HG02571 (cell line): ENCODE results near the gene OXNAD1.

Experiments
- ATAC-seq: cut with Tn5 transposase; IDR thresholded peaks from one replicate; pipeline ENCODE4 v1.9.1; 2021; ENCODE audit warnings: mild to moderate bottlenecking, moderate library complexity; ENCODE audit not compliant: unreplicated experiment

Gene OXNAD1

GRCh38 chr3:16273867-16274266 is 8.9 kb downstream of the OXNAD1 start:
- ATAC-seq = no peak

GRCh38 chr3:16277471-16277870 is 12.5 kb downstream of the OXNAD1 start:
- no peak for ATAC-seq

DNA sequence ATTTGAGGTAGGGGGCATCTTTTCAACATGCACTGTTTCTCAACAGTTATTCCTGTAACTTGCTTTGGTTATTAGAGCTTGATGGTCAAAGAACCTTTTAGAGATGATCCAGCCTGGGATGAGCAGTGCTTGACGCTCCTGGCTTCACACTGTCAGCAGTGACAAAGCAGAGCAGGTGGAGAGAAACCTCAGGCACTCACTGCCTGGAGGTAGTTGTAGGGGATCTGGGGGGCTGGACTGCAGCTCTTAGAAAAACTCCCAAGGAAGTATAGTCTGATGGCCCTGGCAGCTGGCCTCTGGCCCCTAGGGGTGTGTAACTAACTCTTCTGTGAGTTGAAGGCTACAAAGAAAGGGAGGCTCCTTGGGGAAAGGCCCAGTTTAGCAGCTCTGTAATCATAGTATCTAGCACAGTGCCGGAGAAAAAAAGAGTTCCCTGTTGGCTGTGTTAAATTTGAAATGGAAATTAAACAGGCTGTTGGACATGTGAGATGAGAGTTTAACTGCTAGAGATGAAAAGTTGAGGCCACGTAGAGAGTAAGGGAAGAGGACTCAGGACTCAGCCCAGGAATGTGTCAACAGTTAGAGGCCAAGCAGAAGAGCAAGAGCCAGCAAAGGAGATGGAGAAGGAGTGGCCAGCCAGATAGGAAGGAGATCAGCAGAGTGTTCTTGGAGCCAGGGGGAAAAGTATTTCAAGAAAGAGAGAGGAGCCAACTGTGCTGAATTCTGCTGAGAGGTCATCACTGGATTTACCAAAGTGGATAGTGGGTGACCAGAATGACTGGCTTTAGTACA is 14.2 kb downstream of the OXNAD1 start:
- no peak for ATAC-seq

DNA sequence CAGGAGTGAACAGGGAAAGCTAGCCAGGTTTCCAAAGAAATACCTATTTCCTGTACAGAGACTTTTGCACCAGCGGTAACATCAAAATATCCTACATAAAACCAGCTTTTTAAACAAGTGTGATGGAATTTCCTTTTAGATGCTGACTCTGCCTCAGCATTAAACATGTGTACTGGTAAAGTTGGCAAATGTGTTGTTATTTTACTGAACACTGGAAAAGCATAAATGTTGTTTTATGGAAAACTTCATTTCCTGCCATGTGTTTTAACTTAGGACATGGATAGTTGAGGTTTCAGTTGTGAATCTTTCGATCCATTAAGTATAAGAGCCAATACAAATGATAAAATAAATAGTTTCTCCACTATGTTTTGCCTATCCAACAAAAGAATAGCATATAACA is 15.7 kb downstream of the OXNAD1 start:
- ATAC-seq = no peak

GRCh38 chr3:16284633-16285032 is 19.6 kb downstream of the OXNAD1 start:
- no peak for ATAC-seq

- ATAC-seq = peak; percentile 74
These were observed 21.1 kb downstream of the OXNAD1 start for GRCh38 chr3:16286161-16286560.

DNA sequence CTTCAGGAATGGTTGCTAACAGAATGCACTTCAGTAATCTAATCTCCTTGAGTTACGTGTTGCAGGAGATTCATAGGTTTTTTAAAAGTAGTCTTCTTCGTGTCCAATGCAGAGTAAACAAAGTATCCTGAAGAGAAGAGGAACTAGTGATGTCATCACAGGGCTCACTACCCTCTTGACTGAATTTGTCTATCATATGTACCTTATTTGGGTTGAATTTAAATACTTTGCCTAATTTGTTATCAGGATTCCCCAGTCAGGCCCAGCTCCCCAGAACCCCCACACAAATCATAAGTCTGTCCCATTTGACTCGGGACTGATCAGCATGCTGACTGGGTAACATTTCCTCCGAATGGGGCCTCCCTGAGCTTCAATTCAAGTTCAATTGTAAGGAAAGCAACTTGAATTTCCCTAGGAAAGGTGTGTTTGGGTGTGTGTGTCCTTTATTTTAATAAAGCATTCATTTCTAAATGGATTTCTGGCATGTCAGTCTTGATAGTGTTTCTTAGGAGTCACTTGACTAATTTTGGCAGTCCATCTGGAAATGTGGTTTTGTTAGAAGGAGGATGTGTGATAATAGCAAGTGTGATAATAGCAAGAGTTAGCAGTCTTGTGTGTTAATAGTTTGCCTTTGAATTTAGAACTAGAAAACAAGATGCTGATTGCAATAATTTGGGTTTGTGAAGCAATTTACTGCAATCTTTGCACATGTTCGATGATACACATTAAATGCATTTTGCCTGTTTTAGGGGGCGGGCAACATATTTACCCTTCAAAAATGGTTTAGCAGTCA is 21.9 kb downstream of the OXNAD1 start:
- no peak for ATAC-seq

DNA sequence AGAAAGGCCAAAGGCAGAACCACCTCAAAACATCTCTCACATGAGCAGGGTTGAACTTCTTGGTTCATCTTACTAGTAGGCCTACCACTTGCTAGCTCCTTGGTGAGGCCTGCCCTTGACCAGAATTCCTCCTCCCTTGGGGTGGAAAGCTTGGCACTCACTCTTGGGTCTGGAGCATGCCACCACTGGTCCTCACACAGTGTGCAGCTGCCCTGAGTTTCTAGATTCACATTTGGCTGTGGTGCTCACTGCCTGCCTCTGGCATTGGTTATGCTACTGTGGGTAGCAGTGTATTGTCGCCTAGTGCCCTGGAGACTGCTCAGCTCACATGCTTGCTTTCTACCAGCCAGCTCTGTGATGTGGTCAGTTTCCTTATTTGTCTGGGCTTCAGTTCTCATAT is 23.7 kb downstream of the OXNAD1 start:
- no peak for ATAC-seq

DNA sequence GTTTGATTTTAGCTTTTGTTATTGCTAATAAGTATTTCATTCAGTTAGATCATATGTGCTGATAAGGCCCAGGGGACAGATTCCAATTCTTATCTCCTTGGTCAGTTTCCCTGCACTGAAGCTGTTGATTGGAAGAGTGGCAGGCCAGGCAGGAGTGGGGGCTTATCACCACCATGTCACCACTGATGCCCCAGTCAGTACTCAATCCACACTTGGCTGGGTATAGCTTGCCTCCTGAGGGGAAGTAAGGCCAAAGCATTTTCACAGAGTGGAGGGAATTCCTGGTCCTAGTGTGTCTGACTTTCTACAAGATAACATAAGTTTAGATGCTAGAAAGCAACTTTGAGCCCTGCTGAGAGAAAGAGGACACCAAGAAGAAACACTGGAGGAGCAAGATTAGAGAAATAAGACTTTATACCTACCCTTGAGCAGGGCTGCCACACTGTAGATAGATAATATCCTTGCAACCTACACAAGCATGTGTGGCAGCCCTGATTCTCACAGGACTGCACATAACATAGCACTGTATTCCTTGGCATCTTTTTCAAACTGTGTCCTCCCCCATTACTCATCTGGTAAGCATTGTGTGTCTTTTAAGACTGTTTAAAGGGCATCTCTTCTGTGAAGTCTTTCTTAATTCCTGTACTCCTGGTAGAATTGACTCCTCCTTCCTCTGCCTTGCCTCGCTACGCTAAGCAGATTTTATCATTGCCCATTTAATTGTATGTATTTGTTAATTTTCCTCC is 24.3 kb downstream of the OXNAD1 start:
- ATAC-seq = no peak

DNA sequence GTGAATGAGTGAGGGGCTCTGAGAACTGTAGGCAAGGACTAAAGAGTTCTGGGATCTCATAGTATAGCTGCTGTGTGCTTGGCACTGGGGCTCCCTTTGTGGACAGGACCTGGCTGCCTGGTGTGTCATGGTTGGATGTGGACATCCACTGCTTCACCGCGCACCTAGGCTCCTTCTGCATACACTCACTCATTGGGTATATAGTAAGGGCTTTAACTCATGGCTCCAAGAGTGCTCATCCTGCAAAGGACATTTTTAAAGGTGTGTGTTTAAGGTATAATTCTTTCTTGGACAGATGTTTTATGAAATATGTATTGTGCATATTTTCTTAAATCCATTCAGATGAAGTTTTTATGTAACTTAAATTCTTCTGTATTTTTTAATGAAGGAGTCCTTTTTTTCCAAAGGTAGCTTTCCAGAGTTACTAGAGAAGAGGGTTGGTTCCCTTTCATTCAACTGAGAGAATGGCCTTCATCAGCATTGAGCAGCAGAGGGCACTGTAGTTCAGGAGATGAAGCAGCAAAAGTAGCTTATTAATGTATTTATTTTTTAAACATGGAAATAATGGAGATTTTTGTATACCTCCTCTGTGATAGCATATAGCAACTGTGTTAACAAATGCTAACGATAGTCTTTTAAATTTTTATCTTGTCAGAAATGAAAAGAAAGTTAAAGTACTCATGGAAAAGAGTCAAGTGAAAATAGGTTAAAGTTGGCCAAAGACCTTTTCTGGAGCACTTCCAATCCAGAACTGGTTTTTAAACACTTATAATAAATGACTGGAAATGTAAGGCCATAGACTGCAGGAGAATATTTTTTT is 25.2 kb downstream of the OXNAD1 start:
- no peak for ATAC-seq

GRCh38 chr3:16290827-16291196 is 25.8 kb downstream of the OXNAD1 start:
- no peak for ATAC-seq

GRCh38 chr3:16294844-16295243 is 29.8 kb downstream of the OXNAD1 start:
- no peak for ATAC-seq

GRCh38 chr3:16295298-16295890 is 30.4 kb downstream of the OXNAD1 start:
- no peak for ATAC-seq

DNA sequence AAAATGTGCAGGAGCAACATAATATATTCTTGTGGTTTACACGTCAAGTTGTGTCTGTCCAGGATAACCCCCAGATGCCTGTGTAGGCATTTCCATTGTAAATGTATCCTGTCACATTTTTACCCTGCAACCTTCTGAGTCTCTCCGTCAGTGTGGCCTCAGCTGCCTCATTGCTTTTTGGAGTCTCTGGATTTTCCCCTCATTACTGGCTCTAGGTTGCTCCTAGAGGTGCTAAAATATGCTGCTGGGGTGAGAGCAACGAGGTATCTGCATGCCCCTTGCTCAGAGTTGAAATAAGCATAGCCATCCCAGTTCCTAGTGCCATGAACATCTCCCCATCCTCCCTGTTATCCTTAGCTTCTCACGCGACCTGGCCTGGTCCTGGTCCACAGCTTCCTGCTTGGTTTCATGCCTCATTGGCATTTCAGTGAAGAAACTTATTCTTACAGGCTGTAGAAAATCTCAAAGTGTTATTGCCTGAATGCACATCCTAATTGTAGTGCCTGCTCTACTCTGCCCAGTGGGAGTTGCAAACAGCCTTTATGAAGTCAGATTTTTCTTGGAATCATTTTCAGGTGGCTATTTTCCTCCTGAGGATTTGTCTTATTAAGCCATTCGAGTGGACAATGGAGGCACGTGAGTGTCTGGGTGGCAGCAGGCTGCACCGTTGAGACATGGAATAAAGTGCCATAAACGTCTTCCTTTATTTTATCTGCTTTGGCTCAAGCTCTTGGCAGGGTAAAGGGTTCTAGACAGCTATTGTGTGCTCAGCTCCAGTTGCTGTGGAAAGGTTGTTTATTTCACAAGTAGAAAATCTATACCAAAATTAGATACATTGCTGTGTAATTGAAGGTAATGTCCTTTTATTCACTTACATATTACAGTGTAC is 33.2 kb downstream of the OXNAD1 start:
- no peak for ATAC-seq

DNA sequence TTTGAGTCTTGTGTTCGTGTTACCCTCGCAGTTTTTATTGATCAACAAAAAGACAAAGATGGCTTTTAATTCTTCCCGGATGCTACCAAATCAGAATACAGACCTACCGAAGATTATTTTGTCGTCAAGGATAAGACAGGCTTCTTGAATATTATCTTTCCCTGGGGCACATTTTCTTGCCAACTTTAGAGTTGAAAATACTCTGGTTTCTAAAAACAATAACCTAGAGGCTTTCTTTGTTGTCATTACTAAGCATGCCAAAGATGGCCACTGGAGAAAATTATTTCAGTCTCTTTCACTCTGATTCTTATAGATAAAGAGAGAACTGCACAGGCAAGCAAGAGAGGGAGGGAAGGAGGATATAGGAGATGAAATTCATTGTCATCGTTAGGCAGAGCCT is 33.9 kb downstream of the OXNAD1 start:
- no peak for ATAC-seq

GRCh38 chr3:16299746-16300145 is 34.7 kb downstream of the OXNAD1 start:
- no peak for ATAC-seq

GRCh38 chr3:16300307-16300706 is 35.3 kb downstream of the OXNAD1 start:
- no peak for ATAC-seq

DNA sequence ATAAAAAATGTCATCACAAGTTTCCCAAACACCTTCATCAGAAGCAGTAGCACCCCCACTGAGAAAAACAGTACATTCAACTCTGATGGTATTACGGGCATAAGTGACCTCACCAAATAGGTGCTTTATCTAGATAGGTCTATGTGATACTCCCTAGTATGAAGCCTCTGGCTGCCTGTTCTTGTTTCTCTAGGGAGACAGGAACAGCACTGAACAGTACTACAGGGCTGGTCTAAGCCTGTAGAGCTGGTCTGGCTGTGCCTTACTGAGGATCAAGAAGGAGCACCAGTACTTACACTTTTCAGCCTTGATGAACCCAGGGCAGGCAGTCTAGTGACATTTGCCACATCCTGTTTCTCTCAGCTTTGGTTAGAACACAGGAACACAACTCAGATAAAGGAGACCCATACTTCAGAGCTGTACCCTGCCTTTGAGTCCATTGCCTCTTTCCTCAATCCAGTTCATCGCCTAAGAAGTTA is 35.9 kb downstream of the OXNAD1 start:
- no peak for ATAC-seq

GRCh38 chr3:16301507-16301906 is 36.5 kb downstream of the OXNAD1 start:
- ATAC-seq = no peak
